HepG2 (cell line): Measurements from ENCODE around the gene KCTD4.

Experiments
- CTCF ChIP-seq: sonication (generic); formaldehyde crosslinking; IDR thresholded peaks from 2 replicates; pipeline ENCODE4 v1.5.0; 2020; ENCODE audit warnings: mild to moderate bottlenecking, missing genetic modification reagents, moderate library complexity
- GTF2F1 ChIP-seq: fragments of 150-350 bp; IDR thresholded peaks from 2 replicates; pipeline ENCODE4 v1.6.1; 2014; ENCODE audit warnings: low read length
- NR2F1 ChIP-seq, 2 experiments: fragments of 450-650 bp in 1 of 2; formaldehyde crosslinking in 1 of 2; IDR thresholded peaks; 2 replicates each; pipeline versions ENCODE4 v1.5.0 to v1.6.1; 2016 to 2020; ENCODE audit warnings: mild to moderate bottlenecking in 1 of 2, missing compliant biosample characterization in 1 of 2, missing genetic modification reagents in 1 of 2, moderate library complexity in 1 of 2
- POLR2AphosphoS2 ChIP-seq: IDR thresholded peaks from 2 replicates; pipeline ENCODE4 v1.6.1; 2011; ENCODE audit warnings: low read depth, low read length, improper control_type of control experiment

- TF ChIP-seq NR2F1 (CRISPR knock-in tag; IDR thresholded peaks at IDR 0.05) (no peak), CTCF (CRISPR knock-in tag) (no peak), GTF2F1 (no peak), POLR2AphosphoS2 (no peak)
Measured at GRCh38 chr13:45162821-45163220, 38.0 kb downstream of the KCTD4 start.
